ENCODE measurements around the gene ATP11B.

Gene ATP11B

DNA sequence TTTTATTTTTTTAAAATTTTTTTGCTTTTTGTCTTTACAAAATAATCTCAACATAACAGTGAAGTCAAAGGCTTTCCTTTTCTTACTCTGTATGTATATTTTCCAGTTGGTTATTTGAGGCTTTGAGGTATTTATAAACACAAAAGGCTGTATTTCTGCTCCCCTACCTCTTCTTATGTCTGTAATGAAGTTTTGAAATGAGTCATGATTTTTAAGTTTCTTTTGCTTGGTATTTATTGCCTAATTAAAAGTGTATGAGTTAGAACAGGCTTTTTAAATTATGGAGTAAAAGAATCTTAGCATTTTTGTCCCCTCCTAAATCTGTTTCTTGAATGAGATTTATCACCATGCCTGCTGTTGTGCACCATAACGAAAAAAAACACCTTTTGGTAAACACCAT lies 121.0 kb downstream of the ATP11B start:
- no peak for FAIRE-seq

DNA sequence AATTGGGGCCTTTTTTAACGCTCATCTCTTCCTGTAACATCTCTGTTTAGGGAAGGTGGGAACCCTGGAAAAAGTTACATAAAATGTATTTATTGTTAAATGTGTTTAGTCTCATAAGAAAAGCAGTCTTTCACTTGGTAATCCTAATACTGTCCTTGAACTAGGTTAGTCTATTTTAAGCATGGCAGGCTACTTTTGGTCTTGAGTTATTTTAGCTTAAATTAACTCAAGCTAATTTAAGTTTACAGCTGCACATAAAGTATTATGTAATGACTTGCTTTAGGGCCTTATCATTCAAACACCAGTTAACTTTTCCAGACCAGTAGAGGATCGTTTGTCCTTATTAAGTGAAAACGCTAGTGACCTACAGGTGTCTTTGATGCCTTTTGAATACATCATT lies 123.8 kb downstream of the ATP11B start:
- no peak for FAIRE-seq

DNA sequence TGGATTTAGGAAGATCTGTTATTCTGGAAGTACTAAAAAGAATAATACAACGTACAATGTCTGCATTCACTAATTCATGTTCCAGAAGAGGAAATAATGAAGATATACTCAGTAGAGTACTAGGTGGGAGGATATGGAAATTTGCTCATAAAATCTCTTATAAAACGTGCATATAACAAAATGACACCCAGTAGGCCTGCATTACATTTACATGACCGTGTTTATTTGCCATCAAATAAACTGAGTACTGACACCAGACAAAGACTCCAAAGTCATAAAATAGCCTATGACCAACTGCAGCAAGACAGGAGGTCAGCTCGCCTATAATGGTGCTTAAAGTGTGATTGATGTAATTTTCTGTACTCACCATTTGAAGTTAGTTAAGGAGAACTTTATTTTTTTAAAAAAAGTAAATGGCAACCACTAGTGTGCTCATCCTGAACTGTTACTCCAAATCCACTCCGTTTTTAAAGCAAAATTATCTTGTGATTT lies 126.6 kb downstream of the ATP11B start:
- FAIRE-seq = no peak

DNA sequence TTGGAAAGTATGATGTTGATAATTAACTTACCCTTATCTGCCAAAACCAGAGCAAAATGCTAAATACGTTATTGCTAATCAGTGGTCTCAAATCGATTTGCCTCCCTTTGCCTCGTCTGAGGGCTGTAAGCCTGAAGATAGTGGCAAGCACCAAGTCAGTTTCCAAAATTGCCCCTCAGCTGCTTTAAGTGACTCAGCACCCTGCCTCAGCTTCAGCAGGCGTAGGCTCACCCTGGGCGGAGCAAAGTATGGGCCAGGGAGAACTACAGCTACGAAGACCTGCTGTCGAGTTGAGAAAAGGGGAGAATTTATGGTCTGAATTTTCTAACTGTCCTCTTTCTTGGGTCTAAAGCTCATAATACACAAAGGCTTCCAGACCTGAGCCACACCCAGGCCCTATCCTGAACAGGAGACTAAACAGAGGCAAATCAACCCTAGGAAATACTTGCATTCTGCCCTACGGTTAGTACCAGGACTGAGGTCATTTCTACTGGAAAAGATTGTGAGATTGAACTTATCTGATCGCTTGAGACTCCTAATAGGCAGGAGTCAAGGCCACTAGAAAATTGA lies 127.3 kb downstream of the ATP11B start:
- FAIRE-seq = no peak

DNA sequence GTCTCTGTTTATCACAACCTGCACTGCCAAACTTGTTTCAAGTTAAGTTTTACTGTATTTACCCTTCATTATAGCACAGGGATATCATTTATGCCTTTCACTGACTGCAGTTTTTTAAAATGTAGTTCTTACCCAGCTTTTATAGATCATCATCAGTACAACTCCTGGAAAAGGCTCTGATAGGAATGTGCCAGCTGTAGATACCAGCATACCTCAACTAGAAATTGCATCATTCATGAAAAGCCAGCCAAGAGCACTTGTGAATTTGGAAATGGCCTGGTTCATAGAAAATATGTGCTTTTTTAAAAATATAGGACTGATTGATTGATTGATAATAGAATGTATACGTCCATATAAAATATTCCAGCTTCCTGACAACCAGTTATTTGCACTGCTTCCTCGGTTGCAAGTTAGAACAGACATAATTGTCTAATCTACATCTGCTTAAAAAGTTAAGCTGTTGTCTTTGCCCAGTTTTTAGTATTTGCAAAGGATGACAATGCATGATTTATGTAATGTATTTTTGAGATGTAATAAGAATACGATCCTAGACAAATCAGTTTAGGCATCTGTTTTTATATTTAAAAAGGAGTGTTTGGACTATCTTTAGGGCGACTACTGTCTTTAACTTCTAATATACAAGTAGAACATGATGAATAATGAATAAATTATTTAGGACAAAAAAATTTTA lies 128.5 kb downstream of the ATP11B start:
- no peak for FAIRE-seq

DNA sequence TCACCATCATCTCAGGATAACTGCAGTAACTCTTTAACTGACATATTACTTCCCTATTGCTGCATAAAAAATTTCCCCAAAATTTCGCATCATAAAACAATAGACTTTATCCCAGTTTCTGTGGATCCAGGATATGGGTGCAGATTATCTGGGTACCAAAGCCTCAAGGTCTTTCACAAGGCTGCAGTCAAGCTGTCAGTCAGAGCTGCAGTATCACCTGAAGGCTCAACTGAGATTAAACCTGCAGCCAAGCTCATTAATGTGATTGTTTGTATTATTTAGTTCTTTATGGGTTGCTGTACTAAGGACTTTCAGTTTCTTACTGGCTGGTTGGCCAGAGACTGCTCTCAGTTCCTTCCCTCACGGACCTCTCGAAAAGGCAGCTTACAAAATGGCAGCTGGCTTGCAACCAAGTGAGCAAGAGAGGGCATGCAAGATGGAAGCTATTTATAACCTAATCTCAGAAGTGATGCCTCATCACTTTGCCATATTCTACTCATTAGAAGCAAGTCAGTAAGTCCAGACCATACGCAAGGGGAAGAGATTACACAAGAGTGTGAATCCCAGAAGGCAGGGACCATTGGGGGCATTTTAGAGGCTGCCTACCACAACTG lies 132.1 kb downstream of the ATP11B start:
- no peak for FAIRE-seq

DNA sequence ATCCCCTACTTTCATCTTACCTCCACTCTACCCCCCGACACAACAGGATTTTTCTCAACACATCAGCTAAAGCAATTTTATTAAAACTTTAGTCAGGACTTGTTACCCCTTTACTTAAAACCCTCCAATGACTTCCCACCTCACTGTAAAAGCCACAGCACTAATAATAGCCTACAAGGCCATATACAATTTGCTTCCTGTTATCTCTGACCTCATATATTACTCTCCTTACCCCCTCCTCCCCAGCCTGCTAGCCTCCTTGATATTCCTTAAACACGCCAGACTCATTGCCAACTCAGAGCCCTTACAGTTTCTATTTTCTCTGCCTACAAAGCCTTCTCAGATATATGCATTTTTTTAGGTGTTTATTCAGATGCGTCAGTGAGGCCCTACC lies 132.6 kb downstream of the ATP11B start:
- FAIRE-seq = no peak

DNA sequence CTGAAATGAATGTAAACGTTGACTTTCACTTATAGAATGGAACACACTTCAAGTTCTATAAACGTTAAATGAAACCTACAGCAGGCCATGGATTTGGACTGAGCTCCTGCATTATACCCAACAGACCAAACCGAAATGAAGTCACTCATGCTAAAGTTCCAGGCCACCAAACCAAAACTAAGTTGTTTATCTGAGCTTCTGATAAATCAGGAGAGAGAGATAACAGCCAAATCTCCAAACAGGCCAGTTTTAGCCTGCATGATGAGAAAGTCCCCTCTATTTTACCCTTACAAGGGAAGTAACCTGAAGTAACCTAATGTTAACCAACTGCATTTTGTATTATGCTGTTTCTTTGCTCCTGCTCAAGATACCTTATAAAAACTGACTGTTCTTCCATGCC lies 142.5 kb downstream of the ATP11B start:
- FAIRE-seq = no peak

DNA sequence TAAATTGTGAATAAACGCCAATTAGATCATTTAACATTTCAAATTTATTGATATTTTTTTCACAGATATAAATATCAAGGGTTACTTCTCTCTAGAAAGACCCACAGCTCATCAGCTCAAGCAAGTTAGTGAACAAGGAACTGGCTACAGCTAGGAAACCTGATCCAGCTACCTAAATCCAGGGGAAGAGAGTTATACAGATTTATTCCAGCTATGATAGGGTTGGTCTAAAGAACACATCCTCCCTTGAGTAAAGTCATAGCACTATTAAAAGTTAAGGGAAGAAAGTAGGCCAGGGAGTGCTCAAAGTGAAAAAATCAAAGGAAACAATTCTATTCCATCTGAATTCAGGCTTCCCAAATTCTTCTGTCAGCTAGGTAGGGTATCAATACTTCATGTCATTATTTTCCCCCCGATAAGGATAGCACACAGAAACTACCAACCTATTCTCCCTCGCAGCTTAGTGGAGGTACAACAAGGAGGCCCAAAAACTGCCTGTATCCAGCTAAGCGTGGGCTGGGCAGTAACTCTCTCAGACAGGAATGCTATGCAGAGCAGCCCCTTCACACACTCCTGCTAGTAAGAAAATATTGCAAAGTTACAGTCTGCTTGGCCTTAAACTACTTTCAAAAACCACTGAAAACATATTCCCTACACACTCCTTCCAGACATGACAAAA lies 143.1 kb downstream of the ATP11B start:
- no peak for FAIRE-seq

DNA sequence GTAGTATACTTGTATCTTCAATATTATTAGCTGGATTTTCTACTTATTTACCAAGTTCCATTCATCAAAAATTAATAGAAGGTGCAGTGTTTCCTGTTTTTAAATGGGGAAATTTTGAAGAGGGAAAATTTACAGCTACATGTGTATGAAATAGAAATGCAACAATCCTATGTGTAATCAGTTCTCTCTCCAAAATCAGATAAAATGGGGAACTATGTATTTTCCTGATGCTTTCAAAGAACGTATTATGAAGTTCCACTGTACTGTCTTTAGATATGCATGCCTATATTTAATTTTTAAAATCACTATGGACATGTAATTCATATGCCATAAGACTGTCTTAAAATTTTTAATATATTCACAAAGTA lies 143.6 kb downstream of the ATP11B start:
- no peak for FAIRE-seq

DNA sequence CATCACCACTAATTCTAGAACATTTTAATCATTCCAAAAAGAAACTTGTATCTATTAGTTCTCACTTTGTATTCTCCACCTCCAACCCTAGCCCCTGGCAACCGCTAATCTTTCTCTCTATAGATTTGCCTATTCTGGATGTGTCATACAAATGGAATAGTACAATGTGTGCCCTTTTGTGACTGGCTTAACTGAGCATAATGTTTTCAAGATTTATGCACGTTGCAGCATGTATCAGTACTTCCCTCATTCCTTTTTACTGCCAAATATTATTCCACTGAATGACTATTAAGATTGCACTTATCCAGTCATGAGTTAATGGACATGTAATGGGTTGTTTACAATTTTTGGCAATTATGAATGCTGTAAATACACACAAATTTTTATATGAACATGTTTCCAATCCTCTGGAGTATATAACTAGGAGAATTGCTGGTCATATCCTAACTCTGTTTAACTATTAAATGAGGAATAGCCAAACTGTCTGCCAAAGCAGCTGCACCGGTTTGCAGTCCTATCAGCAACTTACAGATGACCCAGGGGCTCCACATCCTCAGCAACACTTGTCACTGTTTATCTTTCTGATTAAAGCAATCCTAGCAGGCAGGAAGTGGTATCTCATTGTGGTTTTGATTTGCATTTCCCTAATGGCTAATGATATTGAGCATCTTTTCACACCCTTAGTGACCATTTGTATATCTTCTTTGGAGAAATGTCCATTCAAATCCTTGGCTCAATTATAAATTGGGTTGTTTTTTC lies 144.2 kb downstream of the ATP11B start:
- no peak for FAIRE-seq

DNA sequence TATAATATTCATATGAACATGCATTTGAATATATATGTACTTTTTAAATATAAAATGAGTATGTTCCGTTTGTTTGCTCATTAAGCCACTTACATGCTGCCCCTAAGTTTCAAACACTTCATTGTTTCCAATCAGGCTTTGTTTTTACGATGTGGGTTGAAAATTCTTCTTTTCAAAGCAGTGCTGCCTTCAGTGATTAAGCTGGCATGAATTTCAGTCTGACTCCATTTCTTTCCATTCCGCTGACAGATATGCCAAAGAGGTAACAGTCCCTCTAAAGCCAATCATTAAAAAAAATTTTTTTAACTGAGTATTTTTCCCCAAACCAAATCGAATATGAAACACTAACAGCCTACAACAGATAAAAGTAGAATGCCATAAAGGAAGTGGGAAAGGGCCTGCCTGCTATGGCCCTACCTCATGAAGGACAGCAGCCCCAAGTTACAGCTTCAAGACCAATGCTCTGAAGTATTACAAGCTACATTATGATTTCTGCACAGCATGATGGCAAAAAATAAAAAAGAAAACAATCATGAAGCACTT lies 147.0 kb downstream of the ATP11B start:
- FAIRE-seq = no peak

DNA sequence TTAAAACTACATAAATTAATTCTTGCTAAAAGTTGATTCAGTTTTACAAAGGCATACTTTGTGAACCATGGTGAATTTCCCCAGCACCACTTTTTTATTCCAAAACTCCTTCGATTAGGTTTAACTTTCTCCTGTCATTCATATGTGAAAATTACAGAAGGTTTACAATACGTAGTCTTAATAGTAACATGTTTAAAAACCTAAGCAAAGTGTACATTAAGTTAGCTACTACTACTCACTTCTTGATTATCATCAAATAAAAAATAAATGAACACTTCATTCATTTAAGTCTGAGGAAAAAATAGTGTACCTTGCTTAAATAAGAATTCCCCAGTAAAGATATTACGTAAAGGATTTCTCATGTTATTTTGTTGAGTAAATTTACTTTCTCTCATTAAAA lies 148.4 kb downstream of the ATP11B start:
- no peak for FAIRE-seq

DNA sequence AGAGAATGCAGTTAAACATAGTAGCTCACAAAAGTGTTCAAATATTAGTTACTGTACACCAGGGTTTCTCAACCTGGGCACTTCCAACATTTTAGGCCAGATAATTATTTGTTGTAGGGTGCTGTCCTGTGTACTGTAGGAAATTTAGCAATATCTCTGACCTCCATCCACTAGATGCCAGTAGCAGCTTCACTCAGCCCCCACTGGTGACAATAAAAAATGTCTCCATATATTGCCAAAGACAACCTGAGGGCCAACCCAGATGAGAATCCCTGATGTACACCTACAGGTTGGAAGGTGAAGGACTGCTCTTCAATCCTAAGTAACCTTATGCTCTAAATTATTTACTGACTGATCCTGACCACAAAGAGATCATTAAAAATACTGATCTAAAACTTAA lies 154.6 kb downstream of the ATP11B start:
- no peak for FAIRE-seq

DNA sequence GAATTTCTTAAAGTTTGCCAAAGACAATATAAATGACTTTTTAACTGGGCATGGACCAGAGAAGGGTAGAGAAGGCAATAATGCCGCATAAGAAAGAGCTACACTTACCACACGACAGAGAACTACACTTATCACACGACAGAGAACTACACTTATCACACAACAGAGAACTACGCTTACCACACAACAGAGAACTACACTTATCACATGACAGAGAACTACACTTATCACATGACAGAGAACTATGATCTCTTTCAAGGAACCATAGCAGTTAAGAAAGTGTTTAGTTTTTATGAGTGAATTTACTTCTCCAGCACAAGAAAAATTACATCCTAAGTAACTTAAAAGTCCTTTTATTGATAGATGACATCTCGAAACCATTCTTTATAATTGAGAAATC lies 155.0 kb downstream of the ATP11B start:
- FAIRE-seq = no peak

DNA sequence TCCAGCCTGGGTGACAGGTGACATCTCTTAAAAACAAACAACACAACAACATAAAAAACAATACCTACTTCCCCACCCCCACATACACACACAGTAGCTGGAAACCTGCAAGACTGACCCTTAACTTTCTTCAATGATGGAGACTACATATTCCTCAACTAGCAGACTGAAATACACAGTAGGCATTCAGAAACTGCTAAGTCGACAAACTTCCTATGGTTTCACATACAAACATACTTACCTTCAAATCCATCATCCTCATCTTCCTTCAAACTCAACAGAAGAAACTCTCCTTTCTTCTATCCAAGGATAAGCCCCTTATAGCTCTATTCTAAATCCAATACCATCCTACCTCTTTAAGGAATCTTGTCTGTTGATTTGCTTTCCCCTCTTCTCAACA lies 156.4 kb downstream of the ATP11B start:
- no peak for FAIRE-seq

DNA sequence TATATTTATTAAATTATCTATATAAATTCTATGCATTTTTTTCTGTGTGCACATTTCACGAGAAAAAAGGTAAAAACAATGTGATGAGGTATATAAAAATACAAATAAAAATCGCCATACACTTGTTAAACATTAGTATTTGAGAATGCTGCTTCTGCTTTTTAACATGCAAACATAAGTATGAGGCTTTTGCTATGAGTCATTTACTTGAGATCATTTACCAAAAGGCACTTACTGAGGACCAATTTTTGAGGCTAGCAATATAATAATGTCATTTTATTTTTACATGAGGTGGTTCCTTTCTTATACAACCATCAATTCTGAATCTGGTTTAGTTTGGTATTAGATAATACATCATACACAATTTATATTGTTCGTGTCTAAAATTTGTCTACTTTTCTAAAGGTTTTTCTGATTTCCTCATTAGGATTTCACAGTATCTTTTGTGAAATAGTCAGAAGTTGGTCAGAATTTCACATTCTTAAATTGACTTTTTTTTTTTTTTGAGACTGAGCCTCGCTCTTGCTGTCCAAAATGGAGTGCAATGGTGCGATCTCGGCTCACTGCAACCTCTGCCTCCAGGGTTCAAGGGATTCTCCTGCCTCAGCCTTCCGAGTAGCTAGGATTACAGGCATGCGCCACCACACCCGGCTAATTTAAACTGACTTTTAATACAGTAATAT lies 161.4 kb downstream of the ATP11B start:
- no peak for FAIRE-seq

DNA sequence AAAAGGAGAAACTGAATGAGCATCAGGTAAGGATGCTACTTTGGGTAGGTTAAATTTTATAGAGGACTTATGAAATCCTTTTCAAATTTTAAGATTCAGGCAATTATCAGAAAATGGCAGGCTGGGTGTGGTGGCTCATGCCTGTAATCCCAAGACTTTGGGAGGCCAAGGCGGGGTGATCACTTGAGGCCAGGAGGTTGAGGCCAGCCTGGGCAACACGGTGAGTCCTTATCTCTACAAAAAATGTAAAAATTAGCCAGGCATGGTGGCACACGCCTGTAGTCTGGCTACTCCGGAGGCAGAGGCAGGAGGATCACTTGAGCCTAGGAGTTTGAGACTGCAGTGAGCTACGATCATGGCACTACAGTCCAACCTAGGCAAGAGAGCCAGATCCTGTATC lies 163.9 kb downstream of the ATP11B start:
- FAIRE-seq = no peak

DNA sequence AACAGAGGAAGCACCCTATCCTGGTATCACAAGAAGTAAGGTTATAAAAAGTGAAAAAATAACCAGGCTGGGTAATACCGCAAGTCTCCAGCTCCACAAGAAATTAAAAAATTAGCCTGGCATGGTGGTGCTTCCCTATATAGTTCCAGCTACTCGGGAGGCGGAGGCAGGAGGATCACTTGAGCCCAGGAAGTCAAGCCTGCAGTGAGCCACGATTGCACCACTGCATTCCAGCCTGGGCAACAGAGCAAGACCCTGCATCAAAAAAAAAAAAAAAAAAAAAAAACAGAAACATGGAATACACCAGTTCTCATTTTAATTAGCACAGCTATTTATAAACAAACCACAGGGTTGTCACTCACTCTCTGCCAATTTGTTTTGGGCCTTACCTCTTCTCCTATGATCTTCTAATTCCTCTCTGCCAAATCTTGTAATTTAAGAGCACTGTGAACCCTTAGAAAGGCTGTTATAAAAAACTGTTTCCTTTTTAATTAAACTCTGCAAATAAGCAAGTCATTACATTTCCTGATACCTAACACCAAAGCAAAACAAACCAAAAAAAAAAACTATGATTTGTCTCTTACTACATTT lies 164.5 kb downstream of the ATP11B start:
- no peak for FAIRE-seq

DNA sequence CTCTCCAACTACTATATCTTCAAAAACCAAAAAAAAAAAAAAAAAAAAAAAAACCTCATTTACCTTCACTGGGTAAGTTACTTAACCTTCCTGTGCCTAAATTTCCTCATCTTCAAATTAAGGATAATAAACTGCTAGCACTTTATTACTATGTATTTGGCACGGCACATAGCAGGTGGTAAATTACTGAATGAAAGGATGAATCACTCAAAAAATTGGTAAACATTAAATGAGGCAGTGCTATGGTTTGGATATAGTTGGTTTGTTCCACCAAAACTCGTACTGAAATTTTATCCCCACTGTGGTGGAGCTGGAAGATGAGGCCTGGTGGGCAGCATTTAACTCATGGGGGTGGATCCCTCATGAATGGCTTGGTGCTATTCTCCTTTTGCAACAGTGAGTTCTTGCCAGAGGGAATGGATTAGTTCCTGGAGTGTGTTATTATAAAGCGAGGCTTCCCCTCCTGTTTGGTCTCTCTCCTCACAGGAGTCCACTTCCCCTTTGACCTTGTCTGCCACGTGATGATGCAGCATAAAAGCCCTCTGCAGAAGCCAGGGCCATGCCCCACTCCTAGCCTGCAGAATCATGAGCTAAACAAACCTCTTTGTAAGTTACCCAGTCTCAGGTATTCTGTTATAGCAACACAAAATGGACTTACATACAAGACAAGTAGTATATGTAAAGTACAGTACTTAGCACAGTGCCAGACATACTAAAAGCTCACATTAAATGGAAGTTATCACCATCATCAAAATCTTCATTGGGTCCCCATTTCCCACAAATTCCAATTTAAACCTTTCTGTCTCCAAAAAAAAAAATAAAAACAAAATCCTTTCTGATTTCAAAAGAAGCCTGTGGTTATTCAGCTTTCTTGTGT lies 166.4 kb downstream of the ATP11B start:
- FAIRE-seq = no peak

DNA sequence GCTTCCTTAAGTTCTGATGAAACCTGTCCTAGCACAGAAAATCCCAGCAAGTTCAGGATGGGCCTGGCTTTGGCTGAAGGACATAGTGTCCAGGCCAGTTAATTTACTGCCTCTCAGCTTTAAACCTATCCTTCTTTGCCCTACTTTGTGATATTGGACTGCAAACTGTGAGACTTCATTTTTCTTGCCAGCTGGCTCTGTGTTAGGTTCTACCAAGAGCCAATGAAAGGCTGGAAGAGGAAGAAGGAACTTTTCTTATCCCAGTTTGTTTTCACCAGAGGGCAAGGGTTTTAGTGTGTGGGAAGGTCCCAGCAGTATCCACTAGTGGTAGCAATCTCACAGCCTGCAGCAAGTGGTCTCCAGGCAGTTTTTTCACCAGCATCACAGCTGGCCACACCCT lies 168.9 kb downstream of the ATP11B start:
- FAIRE-seq = no peak
